SJCRH30 (cell line): Measurements from ENCODE around the gene RPS5. TPM values are rescaled to one million over a fixed set of nuclear protein-coding genes. Genes with fewer than 3 reads are reported as not detected.

Experiments
- DNase-seq, 2 experiments: peaks; one replicate each; pipeline ENCODE4 v3.0.0-alpha.2; 2015 to 2020
- H3K27ac ChIP-seq: fragments of 250-450 bp; sonication (Bioruptor Pico); 2 replicates; pipeline ENCODE4 v1.5.1; 2020; ENCODE audit warnings: mild to moderate bottlenecking, moderate library complexity
- H3K27me3 ChIP-seq: fragments of 250-450 bp; sonication (Bioruptor Pico); 2 replicates; pipeline ENCODE4 v1.5.1; 2020; ENCODE audit warnings: mild to moderate bottlenecking, moderate library complexity
- H3K36me3 ChIP-seq: fragments of 250-450 bp; sonication (Bioruptor Pico); 2 replicates; pipeline ENCODE4 v1.5.1; 2020; ENCODE audit warnings: mild to moderate bottlenecking, moderate library complexity
- H3K4me1 ChIP-seq: fragments of 250-450 bp; sonication (Bioruptor Pico); 2 replicates; pipeline ENCODE4 v1.5.1; 2020; ENCODE audit warnings: mild to moderate bottlenecking, moderate library complexity
- H3K4me3 ChIP-seq: fragments of 250-450 bp; sonication (Bioruptor Pico); 2 replicates; pipeline ENCODE4 v1.5.1; 2020; ENCODE audit warnings: mild to moderate bottlenecking, moderate library complexity
- H3K9me3 ChIP-seq: fragments of 250-450 bp; sonication (Bioruptor Pico); replicated peaks from 2 replicates; pipeline ENCODE4 v1.5.1; 2020; ENCODE audit warnings: mild to moderate bottlenecking, moderate library complexity
- total RNA-seq: library from RNA; depleted of rRNA; stranded (reverse); fragments of >200 nt; shearing (Covaris generic); gene quantifications from 2 replicates; pipeline ENCODE4 v1.2.3, GENCODE V29; 2014

The RPS5 gene
- total RNA-seq, 1 experiment from 2014 or later: 1,942 TPM

GRCh38 chr19:58392945-58393724 is 6.1 kb downstream of the RPS5 start:
- Histone ChIP-seq H3K27me3 (no peaks in the 10 kb centered on the region), H3K27ac (no peak overlapping the region), H3K36me3 (peaks cover 78% of the 10 kb centered on the region)

GRCh38 chr19:58393725-58394033 is 6.6 kb downstream of the RPS5 start:
- Histone ChIP-seq H3K9me3 (no peaks in the 10 kb centered on the region), H3K27me3 (no peaks in the 10 kb centered on the region), H3K36me3 (peaks cover 72% of the 10 kb centered on the region), H3K4me1 (no peaks in the 10 kb centered on the region; the same call in 1 of the 2 replicates), H3K27ac (no peak overlapping the region), H3K4me3 (no peak overlapping the region)
- no peak for DNase-seq

More at GRCh38 chr19:58392945-58393724, 6.1 kb downstream of the RPS5 start:
- no peak for DNase-seq
- Histone ChIP-seq H3K4me1 (peaks cover 1% of the 10 kb centered on the region; the same call in 1 of the 2 replicates), H3K9me3 (no peaks in the 10 kb centered on the region), H3K4me3 (no peak overlapping the region)

DNA sequence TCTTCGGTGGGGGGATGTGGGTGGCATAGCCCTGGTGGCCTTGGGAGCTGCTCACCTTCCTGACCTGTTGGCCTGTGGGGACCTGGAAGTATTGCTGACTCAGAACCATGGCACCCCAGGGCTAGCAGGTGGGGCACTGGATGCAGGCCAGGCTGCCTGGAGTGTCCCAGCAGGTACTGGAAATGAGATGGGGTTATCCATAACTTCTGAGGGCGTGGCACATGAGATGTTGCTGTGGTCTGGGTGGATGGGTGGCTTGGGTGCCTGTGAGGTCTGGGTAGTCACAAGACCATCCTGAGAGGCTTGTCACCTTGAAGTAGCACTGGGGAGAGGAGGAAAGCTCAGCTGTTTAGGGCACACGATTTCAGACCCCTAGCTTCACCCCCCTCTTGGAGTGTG is 7.8 kb downstream of the RPS5 start:
- Histone ChIP-seq H3K9me3 (no peaks in the 10 kb centered on the region), H3K27ac (no peak overlapping the region), H3K4me3 (no peak overlapping the region), H3K4me1 (no peaks in the 10 kb centered on the region), H3K27me3 (no peaks in the 10 kb centered on the region), H3K36me3 (peaks cover 61% of the 10 kb centered on the region)
- DNase-seq: no peak

- Histone ChIP-seq H3K27ac (no peak within 1 kb of the TSS), H3K4me1 (no peaks in the 10 kb centered on the region), H3K4me3 (no peak within 1 kb of the TSS), H3K27me3 (no peaks in the 10 kb centered on the region), H3K9me3 (no peaks in the 10 kb centered on the region), H3K36me3 (peaks cover 55% of the 10 kb centered on the region)
- DNase-seq: no peak
Observed at GRCh38 chr19:58395220-58395978, 8.3 kb downstream of the RPS5 start, which contains the start of gene RNF225. Gene RNF225 (plus strand): TSS chr19:58395656. CDS start chr19:58396090, 434 bp downstream.

- peaks cover 48% of the 10 kb centered on the region for H3K36me3 ChIP-seq
Observed at GRCh38 chr19:58395979-58396627, 9.0 kb downstream of the RPS5 start.

GRCh38 chr19:58396691-58397532 is 9.8 kb downstream of the RPS5 start:
- no peak for DNase-seq
- no peaks in the 10 kb centered on the region for H3K27me3 ChIP-seq
- H3K9me3 ChIP-seq: no peaks in the 10 kb centered on the region
- H3K36me3 ChIP-seq: peaks cover 42% of the 10 kb centered on the region
- H3K4me3 ChIP-seq: no peak overlapping the region
- no peak overlapping the region for H3K27ac ChIP-seq
- H3K4me1 ChIP-seq: no peaks in the 10 kb centered on the region

More at GRCh38 chr19:58395979-58396627, 9.0 kb downstream of the RPS5 start:
- DNase-seq: no peak
- no peaks in the 10 kb centered on the region for H3K27me3 ChIP-seq
- H3K4me1 ChIP-seq: no peaks in the 10 kb centered on the region
- no peak overlapping the region for H3K4me3 ChIP-seq
- H3K27ac ChIP-seq: no peak overlapping the region
- H3K9me3 ChIP-seq: no peaks in the 10 kb centered on the region

- H3K27me3 ChIP-seq: no peaks in the 10 kb centered on the region
- no peak for DNase-seq
- H3K4me3 ChIP-seq: no peak overlapping the region
- H3K36me3 ChIP-seq: peaks cover 35% of the 10 kb centered on the region
- no peaks in the 10 kb centered on the region for H3K9me3 ChIP-seq
- no peak overlapping the region for H3K27ac ChIP-seq
- no peaks in the 10 kb centered on the region for H3K4me1 ChIP-seq
Observed at GRCh38 chr19:58397533-58398037, 10.5 kb downstream of the RPS5 start.

- no peak for DNase-seq
- no peak overlapping the region for H3K4me3 ChIP-seq
- no peaks in the 10 kb centered on the region for H3K9me3 ChIP-seq
- no peaks in the 10 kb centered on the region for H3K27me3 ChIP-seq
- peaks cover 30% of the 10 kb centered on the region for H3K36me3 ChIP-seq
- no peak overlapping the region for H3K27ac ChIP-seq
- H3K4me1 ChIP-seq: no peaks in the 10 kb centered on the region
Observed at GRCh38 chr19:58398087-58398486, 11.0 kb downstream of the RPS5 start.

- Histone ChIP-seq H3K27ac (no peak overlapping the region), H3K36me3 (peaks cover 25% of the 10 kb centered on the region), H3K4me3 (no peak overlapping the region), H3K4me1 (no peaks in the 10 kb centered on the region), H3K9me3 (no peaks in the 10 kb centered on the region), H3K27me3 (no peaks in the 10 kb centered on the region)
- DNase-seq: no peak
Observed at GRCh38 chr19:58398545-58398944, 11.5 kb downstream of the RPS5 start.

DNA sequence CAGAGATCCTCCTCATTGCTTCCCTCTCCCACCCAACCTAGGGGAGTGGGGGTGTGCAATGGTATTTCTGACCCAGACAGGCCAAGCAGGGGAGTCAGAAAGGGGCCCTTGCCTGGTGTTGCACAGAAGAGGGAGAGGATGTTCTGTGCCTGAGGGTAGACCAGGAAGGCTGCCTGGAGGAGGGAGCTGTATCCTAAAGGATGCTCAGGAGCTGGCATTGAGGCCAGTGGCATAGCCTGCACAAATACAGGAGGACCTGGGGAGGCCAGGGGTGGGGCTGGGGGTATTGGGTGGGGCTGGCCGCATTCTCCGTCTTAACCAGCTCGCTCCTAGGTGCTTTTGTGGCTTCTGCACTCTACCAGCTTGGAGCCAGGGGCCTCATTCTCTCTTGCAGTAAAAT is 12.8 kb downstream of the RPS5 start:
- no peak for DNase-seq
- no peak overlapping the region for H3K4me3 ChIP-seq

DNA sequence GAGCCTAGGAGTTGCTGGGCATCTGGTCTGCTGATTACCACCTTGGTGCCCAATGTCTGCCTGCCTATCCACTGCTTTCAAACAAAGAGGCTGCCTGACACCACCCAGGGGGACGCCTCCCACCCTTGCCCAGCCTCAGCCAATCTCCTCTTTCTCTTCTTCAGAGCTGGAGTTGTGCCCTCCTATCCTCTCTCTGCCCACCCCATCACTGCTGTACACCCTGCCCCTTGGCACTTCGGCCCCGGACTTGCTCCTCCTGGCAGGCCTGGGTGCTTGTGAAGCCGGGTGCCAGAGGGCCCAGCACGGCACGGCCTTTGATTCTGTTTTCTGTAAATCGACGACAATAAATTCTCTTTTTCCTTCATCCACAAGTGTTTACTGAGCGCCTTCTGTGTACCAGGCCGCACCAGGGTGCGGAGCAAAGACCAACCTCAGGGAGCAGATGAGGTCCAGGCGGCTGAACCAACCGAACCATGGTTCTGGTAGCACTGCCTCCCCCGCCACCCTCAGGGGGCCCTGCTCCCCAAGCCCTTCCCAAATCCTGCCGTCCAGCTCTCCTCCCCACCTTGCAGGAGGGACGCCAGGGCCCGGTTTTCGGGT is 13.3 kb downstream of the RPS5 start:
- Histone ChIP-seq H3K27me3 (no peaks in the 10 kb centered on the region), H3K4me1 (no peaks in the 10 kb centered on the region), H3K4me3 (no peak overlapping the region), H3K9me3 (no peaks in the 10 kb centered on the region), H3K27ac (no peak overlapping the region), H3K36me3 (peaks cover 7% of the 10 kb centered on the region)
- no peak for DNase-seq

More for the DNA sequence above, 12.8 kb downstream of the RPS5 start:
- no peaks in the 10 kb centered on the region for H3K9me3 ChIP-seq
- no peaks in the 10 kb centered on the region for H3K4me1 ChIP-seq
- peaks cover 12% of the 10 kb centered on the region for H3K36me3 ChIP-seq
- no peak overlapping the region for H3K27ac ChIP-seq
- no peaks in the 10 kb centered on the region for H3K27me3 ChIP-seq

DNA sequence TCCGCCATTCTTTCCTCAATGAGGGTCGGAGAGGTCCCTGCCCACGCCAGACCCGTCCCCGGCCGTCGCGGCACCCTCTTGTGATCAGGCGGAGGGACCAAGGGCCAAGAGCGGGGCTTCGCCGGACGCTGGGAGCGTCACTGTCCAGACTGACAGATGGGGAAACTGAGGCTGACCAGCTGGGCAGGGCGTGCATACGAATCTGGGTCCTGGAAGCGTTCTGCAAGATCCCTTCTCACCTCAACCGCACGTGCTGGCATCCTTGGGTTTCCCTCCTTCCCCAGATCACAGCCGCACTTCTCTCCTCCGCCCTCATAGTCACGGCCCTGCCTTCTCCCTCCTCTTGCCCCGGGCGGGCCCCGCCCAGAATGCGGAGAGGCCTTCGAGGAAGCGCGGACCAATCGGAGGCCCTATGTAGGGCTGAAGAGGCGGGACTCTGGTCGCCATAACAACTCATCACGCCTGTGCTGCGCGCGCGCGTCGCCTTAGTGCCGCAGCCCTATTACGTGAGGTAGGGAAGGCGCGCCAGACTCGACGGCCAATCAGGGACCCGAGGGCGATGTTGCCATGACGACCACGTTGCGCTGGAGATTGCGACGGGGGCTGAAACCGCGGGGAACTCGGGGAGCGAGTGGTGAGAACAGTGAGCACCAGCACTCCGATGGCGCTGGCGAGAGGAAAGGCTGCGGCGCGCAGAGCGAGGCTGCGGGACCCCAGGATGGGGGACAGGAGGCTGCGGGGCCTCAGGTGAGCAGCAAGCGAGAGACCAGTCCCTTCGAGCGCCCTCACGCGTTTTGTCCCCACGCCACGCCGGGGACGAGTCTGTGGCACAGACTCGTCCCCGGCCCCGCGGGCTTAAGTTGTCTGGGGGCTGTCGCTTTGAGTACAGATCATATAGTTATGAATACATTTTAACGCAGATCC is 14.1 kb downstream of the RPS5 start:
- Histone ChIP-seq H3K9me3 (no peaks in the 10 kb centered on the region), H3K27ac (no peak overlapping the region), H3K36me3 (no peaks in the 10 kb centered on the region), H3K4me3 (peak overlapping the region; percentile 60), H3K27me3 (no peaks in the 10 kb centered on the region), H3K4me1 (no peaks in the 10 kb centered on the region)
- DNase-seq: peak; percentile 98 to 99

- H3K27me3 ChIP-seq: no peaks in the 10 kb centered on the region
- H3K27ac ChIP-seq: no peak overlapping the region
- H3K9me3 ChIP-seq: no peaks in the 10 kb centered on the region
- peak overlapping the region; percentile 60 for H3K4me3 ChIP-seq
- DNase-seq: no peak
- no peaks in the 10 kb centered on the region for H3K36me3 ChIP-seq
- H3K4me1 ChIP-seq: no peaks in the 10 kb centered on the region
Observed at GRCh38 chr19:58401840-58402421, 14.9 kb downstream of the RPS5 start.
